Fibroblast of gingiva (primary cell): Measurements from ENCODE around the gene PVR.
"Not testable (repeated sequence)": the region's sequence is repeated elsewhere in the genome, so short reads cannot be mapped to it uniquely, and the experiment has no call there.

Experiments
- DNase-seq: peaks from one replicate; pipeline ENCODE4 v3.0.0-alpha.2; 2011; ENCODE audit warnings: low read depth

The PVR gene

GRCh38 chr19:44645407-44646048 is 1.8 kb downstream of the PVR start:
- no peak for DNase-seq

DNA sequence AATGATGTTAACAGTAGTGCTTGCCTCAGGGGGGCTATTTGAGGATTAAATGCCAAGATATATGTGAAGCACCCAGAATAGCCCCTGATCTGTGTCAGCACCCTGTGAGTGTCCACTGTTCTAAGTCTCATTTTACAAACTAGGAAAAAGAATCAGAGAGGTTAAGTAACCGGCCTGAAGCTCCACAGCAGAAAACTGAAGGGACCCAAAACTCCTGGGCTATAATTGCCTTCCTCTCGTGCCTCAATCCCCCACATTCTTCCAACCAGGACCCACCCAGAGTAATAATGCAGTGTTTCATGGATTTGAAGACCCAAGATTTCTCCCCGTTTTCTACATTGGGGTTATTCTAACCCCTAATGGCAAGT is 2.3 kb downstream of the PVR start:
- DNase-seq: no peak

- no peak for DNase-seq
Measured at GRCh38 chr19:44647144-44647543, 3.4 kb downstream of the PVR start.

GRCh38 chr19:44648631-44649251 is 5.0 kb downstream of the PVR start:
- peak; percentile 89 for DNase-seq

- DNase-seq: no peak
Measured at GRCh38 chr19:44649578-44650145, 6.0 kb downstream of the PVR start.

- DNase-seq: no peak
Measured at GRCh38 chr19:44653343-44653742, 9.6 kb downstream of the PVR start.

DNA sequence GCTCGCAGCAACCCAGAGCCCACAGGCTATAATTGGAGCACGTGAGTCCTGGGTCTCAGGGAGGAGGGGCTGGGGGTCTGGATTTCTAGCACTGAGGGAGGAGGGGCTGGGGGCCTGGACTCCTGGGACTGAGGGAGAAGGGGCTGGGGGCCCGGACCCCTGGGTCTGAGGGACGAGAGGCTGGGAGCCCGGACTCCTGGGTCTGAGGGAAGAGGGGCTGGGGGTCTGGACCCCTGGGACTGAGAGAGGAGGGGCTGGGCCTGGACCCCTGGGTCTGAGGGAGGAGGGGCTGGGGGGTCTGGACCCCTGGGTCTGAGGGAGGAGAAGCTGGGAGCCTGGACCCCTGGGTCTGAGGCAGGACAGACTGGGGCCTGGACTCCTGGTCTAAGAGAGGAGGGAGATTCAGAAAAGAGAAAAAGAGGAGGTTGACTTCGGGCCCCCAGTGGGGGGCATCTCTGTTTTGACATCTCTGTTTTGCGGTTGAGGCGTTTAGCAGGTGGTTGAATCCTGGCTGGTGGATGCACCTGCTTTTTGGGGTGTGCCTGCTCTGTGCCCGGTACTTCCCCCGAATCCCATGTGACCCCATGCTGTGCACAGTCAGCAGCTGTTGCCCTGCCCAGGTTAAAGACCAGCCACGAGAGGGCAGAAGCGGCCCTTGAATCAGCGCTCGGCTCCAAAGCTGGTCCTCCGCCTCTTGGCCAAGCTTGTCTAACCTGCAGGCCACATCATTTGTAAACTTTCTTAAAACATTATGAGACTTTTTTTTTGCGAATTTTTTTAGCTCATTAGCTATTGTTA is 10.5 kb downstream of the PVR start:
- DNase-seq: peak; percentile 43

- peak; percentile 60 for DNase-seq
Measured at GRCh38 chr19:44657211-44657921, 13.7 kb downstream of the PVR start.

DNA sequence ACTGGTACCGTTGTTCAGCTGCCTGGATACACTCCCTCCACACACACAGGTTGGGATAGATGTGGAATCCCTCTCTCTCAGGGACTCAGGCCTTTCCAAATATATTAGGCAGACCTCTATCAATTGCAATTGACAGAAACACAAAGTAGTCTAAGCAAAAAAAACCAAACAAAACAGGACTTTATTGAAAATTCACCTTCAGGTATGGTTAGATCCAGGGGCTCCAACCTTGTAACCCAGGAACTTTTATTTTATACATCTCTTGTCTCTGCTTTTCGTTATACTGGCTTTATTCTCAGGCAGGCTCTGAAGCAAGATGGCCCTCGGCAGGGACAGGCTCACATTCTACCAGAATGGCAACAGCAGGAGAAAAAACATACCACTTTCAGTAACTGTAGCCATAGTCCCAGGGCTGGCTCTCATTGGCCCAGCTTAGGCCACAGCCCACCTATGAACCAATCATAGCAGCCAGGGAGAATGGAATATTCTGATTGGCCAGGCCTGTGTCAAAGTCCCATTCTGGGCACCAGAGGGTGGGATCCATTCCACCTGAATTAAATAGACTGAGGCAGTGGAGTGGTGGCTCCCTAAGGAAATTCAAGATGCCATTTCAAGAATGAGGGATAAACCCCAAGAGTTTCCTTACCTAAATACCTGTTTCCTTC is 14.5 kb downstream of the PVR start:
- DNase-seq: no peak

DNA sequence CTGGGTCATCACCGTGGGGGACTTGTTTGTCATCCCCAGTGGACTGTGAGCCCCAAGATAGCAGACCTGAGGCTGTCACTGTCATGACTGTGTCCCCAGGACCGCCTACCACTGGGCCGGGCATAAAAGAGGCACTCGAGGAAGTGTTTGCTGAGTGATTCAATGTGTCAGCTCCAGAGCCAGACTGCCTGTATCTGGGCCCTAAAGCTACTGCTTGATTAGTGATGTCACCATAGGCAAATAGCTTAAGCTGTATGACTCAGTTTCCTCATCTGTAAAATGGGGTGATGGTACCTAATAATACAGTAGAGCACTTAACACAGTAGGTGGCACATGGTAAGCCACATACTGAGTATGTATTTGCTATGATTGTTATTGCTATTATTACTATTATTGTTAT is 16.4 kb downstream of the PVR start:
- DNase-seq: no peak

DNA sequence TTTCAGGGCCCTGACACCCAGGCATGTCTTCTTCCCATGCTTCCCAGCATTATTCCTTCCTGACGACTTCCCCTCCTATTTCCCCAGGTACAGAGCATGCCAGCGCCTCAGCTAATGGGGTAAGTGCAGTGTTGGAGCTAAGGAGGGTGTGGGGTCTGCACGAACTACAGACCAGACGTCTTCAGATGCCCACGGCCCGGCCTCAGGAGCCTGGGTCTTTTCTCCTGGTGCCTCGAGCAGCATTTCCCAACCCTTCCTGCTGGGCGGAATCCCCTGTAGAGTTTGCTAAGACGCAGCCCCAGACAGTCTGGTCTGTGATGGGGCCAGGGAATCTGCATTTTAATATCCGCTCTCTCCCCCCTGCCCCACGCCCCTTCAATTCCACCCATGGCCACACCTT is 17.5 kb downstream of the PVR start:
- no peak for DNase-seq

GRCh38 chr19:44661904-44662303 is 18.2 kb downstream of the PVR start:
- no peak for DNase-seq

DNA sequence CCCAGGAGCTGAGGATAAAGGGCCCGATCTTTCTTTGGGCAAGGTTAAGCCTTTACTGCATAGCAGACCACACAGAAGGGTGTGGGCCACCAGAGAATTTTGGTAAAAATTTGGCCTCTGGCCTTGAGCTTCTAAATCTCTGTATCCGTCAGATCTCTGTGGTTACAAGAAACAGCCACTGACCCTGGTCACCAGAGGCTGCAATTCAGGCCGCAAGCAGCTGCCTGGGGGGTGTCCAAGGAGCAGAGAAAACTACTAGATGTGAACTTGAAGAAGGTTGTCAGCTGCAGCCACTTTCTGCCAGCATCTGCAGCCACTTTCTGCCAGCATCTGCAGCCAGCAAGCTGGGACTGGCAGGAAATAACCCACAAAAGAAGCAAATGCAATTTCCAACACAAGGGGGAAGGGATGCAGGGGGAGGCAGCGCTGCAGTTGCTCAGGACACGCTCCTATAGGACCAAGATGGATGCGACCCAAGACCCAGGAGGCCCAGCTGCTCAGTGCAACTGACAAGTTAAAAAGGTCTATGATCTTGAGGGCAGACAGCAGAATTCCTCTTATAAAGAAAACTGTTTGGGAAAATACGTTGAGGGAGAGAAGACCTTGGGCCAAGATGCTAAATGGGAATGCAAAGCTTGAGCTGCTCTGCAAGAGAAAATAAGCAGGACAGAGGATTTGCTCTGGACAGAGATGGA is 19.1 kb downstream of the PVR start:
- DNase-seq: peak; percentile 67

DNA sequence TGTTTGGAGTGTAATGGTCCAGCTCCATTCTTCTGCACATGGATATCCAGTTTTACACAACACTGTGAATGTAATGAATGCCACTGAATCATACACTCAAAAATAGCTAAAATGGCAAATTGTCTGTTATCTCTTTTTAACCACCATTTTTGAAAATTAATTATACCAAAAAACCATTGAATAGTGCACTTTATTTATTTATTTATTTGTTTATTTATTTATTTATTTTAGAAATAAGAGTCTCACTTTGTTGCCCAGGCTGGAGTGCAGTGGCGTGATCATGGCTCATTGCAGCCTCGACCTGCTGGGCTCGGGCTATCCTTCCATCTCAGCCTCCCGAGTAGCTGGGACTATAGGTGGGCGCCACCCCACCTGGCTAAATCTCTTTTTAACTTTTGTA is 20.3 kb downstream of the PVR start:
- no peak for DNase-seq

- no peak for DNase-seq
Measured at GRCh38 chr19:44664976-44665375, 21.3 kb downstream of the PVR start.

DNA sequence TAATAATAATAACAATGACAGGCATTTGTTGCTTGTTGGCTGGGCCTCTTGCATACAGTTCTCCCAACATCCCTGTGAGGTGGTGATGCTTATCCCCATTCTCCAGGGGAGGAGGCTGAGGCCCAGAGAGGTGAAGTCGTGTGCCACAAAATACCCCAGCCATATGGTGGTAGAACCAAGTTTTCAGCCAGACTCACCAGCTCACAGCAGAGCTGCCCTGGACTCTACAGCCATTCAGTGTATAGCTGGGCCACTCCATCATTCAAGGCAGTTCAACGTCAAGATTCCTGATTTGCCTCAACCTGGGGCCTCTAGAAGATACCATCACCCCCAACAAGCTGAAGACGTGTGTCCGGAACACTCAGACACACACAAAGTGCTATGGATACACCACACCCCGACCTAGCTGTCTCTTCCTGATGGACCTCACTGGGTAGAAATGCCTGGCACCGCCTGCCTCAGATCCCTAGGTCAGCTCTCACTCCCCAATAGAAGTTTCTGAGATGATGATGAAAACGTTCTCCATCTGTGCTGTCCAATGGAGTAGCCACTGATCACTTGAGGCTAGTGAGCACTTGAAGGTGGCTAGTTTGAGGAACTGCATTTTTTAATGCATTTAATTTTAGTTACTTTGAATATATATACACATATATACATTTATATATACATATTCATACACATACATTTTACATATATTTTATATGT is 23.3 kb downstream of the PVR start:
- DNase-seq: no peak

DNA sequence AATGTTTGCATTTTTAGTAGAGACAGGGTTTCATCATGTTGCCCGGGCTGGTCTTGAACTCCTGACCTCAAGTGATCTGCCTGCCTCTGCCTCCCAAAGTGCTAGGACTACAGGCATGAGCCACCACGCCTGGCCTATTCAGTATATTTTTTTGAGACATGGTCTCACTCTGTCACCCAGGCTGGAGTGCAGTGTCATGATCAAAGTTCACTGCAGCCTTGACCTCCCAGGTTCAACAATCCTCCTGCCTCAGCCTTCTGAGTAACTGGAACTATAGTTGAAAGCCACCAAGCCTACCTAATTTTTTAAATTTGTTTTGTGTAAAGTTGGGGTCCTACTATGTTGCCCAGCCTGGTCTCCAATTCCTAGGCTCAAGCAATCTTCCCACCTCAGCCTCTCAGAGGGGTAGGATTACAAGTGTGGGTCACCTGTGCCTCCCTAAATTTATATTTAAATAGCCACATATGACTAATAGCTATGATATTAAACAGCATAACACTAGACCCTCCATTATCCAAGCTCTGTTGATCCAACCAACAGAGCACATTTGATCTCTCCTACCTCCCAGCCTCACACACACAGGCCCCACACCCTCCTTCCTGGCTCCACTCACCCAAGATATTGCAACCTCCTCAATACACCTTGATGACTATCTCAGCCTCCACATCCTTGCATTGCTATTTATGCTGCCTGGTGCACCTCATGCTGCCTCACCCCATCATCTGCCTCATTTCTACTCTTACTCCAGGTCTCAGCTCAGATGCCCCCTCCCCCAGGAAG is 25.5 kb downstream of the PVR start:
- DNase-seq: no peak

GRCh38 chr19:44670027-44670426 is 26.3 kb downstream of the PVR start:
- not testable (repeated sequence) for DNase-seq

DNA sequence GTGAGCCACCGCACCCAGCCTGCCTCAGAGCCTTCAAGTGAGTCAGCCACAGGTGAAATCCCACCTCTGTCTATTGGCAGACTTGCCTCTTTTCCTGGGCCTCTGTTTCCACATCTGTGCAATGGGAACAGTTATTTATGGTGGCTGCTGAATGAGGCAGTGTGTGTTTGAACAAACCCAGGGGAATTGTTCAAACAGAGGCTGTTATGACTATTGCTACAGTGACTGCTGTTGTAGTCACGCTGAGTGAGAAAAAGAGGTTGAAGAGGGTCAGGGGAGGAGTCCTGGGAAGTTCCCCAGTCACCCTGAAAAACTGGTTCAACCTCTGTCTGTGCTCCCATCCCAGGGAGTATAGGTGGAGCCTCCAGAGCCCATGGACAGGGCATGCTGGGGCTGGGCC is 27.7 kb downstream of the PVR start, which contains the start of gene CEACAM19:
Gene CEACAM19, plus strand, starts transcription at position 83 of the 400 bp plus-strand sequence. CDS start 450 bp downstream, outside the sequence.
- DNase-seq: no peak

DNA sequence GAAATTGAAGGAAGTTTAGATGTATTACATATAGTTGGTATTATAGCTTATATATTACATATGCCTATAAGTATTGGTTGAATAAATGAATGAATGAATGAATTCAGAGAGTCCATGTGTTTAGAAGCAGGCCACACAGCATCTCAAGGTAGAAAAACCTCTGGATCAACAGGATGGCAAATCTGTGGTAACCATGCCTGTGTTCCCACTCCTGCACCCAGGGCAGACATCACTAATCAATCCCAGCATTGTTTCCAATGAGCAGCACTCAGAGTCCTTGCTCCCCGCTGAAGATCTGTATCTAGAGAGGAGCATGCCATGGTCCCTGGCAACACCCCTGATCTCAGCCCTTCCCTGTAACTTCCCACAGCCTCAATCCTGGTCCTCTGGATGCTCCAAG is 28.5 kb downstream of the PVR start:
- no peak for DNase-seq
